ENCODE data around the gene NFE2L1.
"Not testable (repeated sequence)": the region's sequence is repeated elsewhere in the genome, so short reads cannot be mapped to it uniquely, and the experiment has no call there.

The NFE2L1 gene

DNA sequence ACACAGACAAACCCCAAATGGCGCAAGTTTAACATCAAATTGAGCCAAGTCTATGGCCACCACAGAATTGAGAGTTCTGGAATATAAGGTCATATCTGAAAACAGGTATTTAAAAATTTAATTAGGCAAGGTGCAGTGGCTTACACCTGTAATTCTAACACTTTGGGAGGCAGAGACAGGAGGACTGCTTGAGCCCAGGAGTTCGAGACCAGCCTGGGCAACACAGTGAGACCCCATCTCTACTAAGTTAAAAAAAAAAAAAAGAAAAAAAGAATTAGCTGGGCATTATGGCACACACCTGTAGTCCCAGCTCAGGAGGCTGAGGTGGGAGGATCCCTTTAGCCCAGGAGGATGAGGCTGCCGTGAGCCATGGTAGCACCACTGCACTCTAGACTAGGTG is 19.1 kb downstream of the NFE2L1 start:
- no peak for DNase-seq (ENCODE audit: extremely low read depth in 1 of 2, low read depth in 1 of 2)

DNA sequence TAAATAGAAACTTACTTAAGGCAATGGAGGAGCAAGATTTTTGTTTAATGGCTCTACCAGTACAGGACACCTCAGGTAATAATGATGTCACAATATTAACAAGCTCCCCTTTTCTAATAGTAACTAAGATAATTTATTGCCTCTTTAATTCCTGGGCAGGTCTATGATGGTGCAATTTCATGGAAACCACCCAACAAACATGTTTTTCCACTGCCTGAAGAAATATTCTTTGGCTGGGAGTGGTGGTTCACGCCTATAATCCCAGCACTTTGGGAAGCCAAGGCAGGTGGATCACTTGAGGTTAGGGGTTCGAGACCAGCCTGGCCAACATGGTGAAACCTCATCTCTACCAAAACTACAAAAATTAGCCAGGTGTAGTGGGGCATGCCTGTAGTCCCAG is 19.6 kb downstream of the NFE2L1 start:
- not testable (repeated sequence) for DNase-seq (ENCODE audit: extremely low read depth in 1 of 2, low read depth in 1 of 2)

DNA sequence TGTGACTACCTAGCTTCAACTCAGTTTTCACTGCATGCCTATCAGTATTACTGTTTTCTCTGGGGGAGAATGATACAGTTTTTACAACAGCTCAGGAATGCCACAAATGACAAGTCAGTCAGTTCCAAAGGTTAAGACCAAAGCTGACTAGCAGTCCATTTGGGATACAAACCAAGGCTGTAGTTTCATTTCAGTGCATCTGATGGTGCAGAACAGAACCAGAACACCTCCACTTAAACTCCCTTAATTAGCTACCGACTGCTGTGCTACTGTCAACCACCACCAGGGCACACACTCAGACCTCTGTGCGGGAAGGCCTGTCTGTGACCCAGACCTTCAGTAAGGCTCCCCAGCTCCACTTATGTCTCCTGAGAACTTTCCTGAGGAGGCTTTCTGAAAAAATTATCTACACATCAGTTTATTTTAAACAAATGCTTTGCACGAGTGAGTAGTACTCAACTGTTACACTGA is 20.4 kb downstream of the NFE2L1 start:
- DNase-seq (ENCODE audit: extremely low read depth in 1 of 2, low read depth in 1 of 2): no peak

DNA sequence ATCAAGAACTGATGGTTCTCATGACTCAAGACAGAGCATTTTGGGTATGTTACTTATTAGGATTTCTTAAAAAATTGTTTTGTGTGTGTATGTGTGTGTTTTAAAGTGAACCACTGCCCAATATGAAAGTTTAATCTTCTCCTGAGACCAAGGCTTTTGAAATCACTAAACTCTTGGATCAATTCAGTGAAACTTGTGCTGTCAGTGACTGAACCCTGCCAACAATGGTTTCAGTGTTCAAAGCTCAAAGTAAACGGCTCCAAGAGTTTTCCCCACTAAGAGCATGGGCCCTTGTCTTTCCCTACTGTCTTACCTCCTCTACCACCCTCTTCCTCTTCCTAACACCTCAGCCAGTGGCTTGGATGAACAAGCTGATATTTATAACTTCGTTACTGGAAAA is 22.0 kb downstream of the NFE2L1 start:
- DNase-seq (ENCODE audit: extremely low read depth in 1 of 2, low read depth in 1 of 2): no peak

DNA sequence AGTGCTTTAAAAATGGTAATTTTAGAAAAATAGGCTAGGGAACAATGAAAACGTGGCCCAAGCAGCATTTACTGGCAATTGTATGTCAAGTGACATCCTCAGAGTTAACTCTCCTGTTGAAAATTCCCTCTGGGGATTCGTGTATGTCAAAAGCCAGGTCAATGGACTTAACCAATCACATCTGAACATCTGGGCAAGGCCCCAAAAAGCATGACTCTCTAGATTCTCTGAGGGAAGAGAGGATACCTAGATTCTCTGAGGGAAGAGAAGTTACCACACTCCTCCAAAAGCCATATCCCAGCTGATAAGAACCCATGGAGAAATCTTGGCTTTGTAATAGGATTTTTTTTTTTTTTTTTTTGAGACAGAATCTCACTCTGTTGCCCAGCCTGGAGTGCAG is 23.5 kb downstream of the NFE2L1 start:
- DNase-seq (ENCODE audit: extremely low read depth in 1 of 2, low read depth in 1 of 2): no peak

DNA sequence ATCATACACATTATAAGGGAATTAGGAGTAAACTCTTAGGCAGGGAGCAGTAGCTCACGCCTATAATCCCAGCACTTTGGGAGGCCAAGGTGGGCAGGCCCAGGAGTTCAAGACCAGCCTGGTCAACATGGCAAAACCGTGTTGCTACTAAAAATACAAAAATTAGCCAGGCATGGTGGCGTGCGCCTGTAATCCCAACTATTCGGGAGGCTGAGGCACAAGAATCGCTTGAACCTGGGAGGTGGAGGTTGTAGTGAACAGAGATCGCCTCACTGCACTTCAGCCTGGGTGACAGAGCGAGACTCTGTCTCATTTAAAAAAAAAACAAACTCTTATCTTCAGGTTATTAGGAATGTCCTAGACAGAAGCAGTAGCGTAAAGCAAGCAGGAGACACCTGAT is 24.7 kb downstream of the NFE2L1 start:
- not testable (repeated sequence) for DNase-seq (ENCODE audit: extremely low read depth in 1 of 2, low read depth in 1 of 2)

DNA sequence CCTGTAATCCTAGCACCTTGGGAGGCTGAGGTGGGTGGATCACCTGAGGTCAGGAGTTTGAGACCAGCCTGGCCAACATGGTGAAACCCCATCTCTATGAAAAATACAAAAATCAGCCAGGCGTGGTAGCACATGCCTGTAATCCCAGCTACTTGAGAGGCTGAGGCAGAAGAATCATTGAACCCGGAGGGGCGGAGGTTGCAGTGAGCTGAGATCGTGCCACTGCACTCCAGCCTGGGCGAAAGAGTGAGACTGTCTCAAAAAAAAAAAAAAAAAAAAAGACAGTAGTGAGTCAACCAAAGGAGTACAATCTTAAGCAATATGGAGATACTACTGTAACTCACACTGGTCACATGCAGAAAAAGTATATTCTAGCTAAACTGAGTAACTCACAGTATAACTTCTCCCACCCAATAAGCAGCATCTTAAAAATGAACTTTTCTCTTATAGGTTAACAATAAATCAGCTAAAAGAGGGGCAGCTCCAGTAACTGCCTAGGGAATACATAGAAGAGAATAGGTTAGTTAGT is 25.5 kb downstream of the NFE2L1 start:
- not testable (repeated sequence) for DNase-seq (ENCODE audit: extremely low read depth in 1 of 2, low read depth in 1 of 2)

DNA sequence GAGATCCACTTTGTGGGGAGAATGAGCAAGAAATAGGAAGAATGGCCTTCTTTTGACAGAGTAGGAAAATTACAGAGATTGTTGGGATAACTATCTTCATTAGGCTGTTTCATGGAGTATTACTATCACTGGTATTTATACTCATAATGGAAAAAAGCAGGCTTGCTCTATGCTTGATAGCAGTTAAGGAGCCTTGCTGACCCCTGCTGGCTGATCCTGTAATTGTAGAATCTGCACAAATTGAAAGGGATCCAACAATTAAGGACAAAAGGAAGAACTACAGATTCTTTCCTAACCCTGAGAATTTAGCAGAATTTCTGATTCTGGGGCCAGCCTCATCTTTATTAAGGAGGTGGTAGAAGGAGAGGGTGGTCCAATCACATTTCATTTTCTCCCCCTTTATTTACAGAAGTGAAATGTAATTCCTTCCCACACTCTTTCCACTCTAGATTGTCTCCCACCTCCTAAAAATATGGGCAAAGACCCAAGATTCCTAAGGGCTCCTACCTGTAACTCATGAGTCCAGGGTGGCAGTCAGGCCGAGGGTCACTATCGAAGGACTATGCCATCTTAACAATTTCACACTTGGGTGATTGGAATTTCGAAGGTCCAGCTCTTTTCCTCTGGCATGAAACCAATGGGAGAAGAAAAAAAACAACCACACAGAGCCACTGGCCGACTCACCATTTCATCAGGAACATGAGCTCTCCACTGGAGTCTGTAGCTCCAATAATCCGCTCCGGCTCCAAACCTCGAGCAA is 26.3 kb downstream of the NFE2L1 start:
- DNase-seq (ENCODE audit: extremely low read depth in 1 of 2, low read depth in 1 of 2): peak; percentile 56 to 58

DNA sequence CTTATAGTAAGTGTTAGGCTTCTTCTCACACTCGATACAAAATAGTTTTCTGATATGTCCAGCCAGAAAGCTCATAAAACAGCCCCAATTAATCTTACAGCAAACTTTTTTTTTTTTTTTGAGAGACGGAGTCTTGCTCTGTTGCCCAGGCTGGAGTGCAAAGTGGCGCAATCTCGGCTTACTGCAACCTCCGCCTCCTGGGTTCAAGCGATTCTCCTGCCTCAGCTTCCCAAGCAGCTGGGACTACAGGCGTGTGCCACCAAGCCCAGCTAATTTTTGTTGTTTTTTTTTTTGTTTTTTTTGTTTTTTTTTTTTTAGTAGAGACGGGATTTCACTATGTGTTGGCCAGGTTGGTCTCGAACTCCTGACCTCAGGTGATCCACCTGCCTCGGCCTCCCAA is 29.0 kb downstream of the NFE2L1 start:
- not testable (repeated sequence) for DNase-seq (ENCODE audit: extremely low read depth in 1 of 2, low read depth in 1 of 2)

DNA sequence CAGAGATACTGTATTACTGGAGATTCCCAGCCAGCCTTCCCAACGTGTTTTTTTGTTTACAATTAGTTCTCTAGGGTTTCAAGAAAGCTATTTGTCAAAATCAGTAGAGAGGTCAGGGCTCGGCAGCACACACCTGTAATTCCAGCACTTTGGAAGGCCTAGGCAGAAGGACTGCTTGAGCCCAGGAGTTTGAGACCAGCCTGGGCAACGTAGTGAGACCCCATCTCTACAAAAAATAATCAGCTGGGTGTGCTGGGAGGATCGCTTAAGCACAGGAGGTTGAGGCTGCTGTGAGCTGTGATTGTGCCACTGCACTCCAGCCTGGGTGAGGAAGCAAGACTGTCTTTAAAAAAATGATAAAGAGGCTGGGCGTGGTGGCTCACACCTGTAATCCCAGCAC is 33.7 kb downstream of the NFE2L1 start:
- no peak for DNase-seq (ENCODE audit: extremely low read depth in 1 of 2, low read depth in 1 of 2)

DNA sequence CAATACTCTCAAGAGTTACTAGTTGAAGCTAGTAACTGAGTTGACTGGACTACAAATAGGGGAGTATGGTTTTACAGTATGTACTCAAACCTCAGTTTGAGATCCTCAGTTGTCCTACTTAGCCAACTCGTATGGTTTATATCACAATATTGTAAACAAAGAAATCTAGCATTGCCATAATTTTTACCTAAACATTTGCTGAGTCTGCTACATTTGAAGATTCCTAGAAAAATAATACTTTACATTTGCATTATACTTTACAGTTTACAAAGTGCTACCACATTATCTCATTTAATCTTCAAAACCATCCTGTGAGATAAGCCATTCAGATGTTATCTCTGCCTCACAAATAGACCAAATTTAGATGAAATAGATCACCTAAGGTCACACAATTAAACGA is 36.8 kb downstream of the NFE2L1 start:
- no peak for DNase-seq (ENCODE audit: extremely low read depth in 1 of 2, low read depth in 1 of 2)

DNA sequence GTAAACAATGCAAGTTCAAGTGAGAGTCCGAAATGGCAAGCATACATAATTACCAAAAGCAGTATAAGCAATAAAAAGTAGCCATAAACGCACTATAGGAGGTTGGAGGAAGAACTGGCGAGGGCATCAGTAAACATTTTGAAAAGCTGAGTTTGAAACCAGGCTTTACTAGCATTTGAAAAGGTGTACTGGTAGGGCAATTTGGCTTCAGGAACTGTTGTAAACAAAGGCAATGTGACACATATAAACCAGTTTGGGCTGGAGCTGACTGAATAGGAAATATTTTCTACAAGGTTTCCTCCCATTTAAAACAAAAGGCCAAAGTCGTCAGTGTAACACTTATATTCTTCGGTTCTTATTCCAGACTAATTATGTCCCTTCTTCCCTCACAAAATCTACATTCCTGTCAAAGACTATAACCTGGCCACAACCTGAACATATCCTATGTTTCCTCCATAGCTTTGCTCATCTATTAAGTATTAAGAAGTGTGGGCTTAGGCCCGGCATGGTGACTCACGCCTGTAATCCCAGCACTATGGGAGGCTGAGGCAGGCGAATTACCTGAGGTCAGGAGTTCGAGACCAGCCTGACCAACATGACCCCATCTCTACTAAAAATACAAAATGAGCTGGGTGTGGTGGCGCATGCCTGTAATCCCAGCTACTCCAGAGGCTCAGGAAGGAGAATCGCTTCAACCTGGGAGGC is 45.3 kb downstream of the NFE2L1 start:
- no peak for DNase-seq (ENCODE audit: extremely low read depth in 1 of 2, low read depth in 1 of 2)

DNA sequence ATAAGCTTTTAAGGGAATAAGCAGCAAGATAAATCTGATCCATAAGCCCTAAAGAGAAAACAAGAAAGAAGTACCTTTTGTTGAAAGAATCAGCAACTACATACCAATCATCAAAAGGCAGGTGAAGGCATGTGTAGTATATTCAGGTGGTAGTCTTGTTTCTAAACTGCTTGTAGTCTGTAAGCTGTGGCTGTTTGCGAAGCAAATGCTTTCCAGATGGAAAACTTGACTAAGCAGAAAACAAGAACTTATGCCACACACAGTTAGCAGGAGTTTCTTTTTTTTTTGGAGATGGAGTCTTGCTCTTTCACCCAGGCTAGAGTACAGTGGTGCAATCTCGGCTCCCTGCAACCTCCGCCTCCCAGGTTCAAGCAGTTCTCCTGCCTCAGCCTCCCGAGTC is 47.5 kb downstream of the NFE2L1 start:
- no peak for DNase-seq (ENCODE audit: extremely low read depth in 1 of 2, low read depth in 1 of 2)

DNA sequence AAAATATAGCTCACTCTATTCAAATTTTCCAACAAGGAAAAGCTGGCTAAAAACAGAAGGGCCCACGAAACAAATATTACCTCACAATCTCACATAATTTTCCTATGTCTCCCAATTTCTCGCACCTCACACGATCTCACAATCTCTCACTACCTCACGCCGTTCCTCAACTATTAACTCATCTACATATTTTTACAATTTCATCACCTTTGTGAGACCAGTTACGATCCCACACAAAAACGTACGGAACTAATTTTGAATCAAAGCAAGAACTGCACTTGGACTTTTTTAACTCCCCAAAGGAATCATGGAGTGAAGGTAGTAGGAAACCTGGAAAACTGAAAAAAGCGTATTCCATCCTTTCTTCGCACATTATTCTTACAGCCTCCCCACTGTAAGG is 52.0 kb downstream of the NFE2L1 start:
- no peak for DNase-seq (ENCODE audit: extremely low read depth in 1 of 2, low read depth in 1 of 2)

DNA sequence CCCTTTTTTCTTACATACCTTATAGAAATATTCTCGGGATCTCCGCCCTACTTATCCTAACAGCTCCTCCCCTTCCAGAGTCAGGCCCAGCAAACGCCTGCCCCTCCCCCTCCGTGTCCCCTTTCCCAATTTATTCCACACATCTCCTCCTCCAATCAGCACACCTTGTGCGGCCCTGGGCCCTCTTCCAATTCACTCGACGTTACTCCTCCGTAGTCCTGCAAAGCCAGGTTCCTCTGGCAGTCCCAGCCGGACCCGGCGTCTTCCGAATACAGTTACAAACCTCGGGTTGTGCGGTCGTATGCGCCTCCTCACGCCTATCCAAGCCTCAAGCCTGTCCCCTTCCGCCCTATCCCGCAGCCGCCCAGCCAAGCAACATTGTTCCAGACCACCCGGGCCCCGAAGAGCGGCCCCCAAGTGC is 52.4 kb downstream of the NFE2L1 start:
- no peak for DNase-seq (ENCODE audit: extremely low read depth in 1 of 2, low read depth in 1 of 2)

DNA sequence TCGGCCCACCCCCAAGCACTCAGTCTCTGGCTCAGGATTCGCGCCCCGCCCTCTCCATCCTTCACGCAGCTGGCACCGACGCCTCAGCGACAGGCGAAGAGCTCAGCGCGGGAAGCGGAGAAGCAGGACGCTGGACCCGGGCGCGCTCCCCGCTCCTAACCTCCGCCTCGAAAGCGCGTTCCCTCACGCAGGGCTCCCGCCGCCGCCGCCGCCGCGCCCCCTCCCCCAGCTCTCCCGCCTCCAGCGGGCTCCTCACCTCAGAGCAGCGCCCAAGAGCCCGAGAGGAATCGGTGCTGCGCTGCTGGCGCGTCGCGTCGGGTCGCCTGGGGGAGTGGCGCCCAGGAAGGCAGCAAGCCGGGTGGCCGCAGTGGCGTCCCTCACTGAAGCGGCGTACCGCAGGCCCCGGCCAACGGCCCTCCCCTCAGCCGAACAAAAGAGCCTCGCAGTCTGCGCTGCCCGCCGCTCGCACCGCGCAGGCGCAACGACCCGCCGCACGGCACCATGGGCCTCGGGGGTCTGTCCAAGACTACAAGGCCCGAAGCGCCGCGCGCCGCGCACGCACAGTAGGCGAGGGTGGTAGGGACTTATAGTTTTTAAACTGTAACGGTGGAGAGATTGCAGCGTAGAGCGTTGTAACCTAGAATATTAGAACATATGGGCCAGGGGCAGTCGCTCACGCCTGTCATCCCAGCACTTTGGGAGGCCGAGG is 53.0 kb downstream of the NFE2L1 start, which contains the start of gene CBX1:
CBX1 (minus strand) TSS at position 467 of the 709 bp plus-strand sequence. CDS start 24,474 bp downstream, outside the sequence.
- peak; percentile 78 to 91 for DNase-seq (ENCODE audit: extremely low read depth in 1 of 2, low read depth in 1 of 2)

DNA sequence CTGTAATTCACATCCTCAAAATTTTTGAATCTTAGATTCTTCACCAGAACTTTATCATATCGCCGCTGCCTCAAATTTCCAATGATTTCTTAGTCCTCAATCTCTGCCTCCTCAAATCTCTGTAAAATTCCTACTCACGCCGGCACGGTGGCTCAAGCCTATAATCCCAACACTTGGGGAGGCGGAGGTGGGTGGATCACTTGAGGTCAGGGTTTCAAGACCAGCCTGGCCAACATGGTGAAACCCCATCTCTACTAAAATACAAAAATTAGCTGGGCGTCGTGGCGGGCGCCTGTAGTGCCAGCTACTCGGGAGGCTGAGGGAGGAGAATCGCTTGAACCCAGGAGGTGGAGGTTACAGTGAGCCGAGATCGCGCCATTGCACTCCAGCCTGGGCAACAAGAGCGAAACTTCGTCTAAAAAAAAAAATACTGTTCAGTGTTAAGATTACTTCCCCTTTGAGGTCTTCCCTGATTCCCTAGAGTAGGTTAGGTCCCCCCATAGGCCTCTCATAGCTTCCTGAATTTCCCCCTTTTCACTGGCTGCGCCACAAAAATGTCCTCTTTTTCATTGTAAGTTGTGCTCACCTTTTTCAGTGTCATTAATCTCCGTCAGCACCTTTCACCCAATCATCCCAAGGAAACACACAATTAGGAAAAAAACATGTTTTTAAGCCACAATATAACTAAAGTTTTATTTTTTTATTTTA is 54.0 kb downstream of the NFE2L1 start:
- DNase-seq (ENCODE audit: extremely low read depth in 1 of 2, low read depth in 1 of 2): no peak

DNA sequence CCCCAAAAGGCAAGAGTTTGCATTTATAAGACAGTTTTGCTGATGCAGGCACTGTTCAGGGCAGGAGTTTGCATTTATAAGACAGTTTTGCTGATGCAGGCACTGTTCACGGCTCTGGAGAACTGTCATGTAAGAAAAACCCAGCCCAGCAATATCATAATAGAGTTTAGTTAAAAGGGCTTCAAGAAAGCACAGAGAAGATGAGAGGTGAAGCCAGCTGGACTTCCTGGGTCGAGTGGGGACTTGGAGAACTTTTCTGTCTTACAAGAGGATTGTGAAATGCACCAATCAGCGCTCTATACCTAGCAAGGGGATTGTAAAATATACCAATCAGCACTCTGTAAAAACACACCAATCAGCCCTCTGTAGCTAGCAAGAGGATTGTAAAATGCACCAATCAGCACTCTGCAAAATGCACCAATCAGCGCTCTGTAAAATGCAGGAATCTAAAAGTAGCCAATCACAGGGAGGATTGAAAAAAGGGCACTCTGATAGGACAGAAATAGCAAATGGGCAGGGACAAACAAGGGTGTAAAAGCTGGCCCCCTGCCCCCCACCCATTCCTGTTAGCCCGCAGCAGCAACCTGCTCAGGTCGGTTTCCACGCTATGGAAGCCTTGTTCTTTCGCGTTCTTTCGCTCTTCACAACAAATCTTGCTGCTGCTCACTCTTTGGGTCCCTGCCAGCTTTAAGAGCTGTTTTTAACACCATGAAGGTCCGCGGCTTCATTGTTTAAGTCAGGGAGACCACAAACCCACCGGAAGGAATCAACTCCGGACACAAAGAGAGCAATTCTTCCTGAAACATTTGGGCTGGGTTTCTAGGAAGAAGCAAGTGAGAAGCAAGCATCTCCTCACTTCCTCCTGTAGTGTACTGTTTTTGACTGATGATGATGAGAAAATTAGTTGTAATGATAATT is 54.9 kb downstream of the NFE2L1 start:
- DNase-seq (ENCODE audit: extremely low read depth in 1 of 2, low read depth in 1 of 2): no peak

DNA sequence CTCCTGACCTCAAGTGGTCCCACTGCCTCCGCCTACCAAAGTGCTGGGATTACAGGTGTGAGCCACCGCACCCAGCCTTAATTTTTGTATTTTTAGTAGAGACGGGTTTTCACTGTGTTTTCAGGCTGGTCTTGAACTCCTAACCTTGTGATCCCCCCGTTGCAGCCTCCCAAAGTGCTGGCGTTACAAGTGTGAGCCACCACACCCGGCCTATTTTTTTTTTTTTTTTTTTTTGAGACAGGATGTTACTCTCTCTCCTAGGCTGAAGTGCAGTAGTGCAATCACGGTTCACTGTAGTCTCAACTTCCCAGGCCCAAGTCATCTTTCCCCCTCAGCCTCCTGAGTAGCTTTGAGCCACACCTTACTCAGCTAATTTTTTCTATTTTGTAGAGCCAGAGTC is 56.3 kb downstream of the NFE2L1 start:
- DNase-seq (ENCODE audit: extremely low read depth in 1 of 2, low read depth in 1 of 2): no peak

DNA sequence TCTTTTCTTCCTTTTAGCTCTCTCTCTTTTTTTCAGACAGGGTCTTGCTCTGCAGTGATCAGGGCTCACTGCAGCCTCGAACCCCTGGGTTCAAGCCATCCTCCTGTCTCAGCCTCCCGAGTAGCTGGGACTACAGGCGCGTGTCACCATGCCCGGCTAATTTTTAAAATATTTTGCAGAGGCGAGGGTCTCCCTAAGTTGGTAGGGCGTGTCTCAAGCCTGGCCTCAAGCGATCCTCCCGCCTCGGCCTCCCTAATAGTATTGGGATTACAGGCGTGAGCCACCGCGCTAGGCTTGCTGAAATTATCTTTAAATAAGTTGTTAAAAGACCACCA is 58.6 kb downstream of the NFE2L1 start:
- DNase-seq (ENCODE audit: extremely low read depth in 1 of 2, low read depth in 1 of 2): no peak
